ENCODE data around the gene FBXW2.
A peak's percentile ranks its signal among the peaks of the same experiment; 100 is the strongest.

Gene FBXW2

GRCh38 chr9:120730654-120731514 is 62.3 kb downstream of the FBXW2 start:
- no peak for TF ChIP-seq CTCF (conservative IDR thresholded peaks at IDR 0.05; ENCODE audit: low read depth, low read length)
- DNase-seq (ENCODE audit: low read depth): peak; percentile 93

GRCh38 chr9:120729791-120730241 is 63.4 kb downstream of the FBXW2 start:
- no peak for DNase-seq (ENCODE audit: low read depth)
- H3K4me3 ChIP-seq (ENCODE audit: low read depth, low read length): no peak overlapping the region
- peak; percentile 22 for TF ChIP-seq CTCF (conservative IDR thresholded peaks at IDR 0.05; ENCODE audit: low read depth, low read length)

More at GRCh38 chr9:120730654-120731514, 62.3 kb downstream of the FBXW2 start:
- H3K4me3 ChIP-seq (ENCODE audit: low read depth, low read length): no peak overlapping the region

- no peak for TF ChIP-seq CTCF (conservative IDR thresholded peaks at IDR 0.05; ENCODE audit: low read depth, low read length)
- no peak overlapping the region for H3K4me3 ChIP-seq (ENCODE audit: low read depth, low read length)
- no peak for DNase-seq (ENCODE audit: low read depth)
Measured at GRCh38 chr9:120726484-120726883, 66.7 kb downstream of the FBXW2 start.

- no peak overlapping the region for H3K4me3 ChIP-seq (ENCODE audit: low read depth, low read length)
- DNase-seq (ENCODE audit: low read depth): no peak
- TF ChIP-seq CTCF (conservative IDR thresholded peaks at IDR 0.05; ENCODE audit: low read depth, low read length): no peak
Measured at GRCh38 chr9:120725907-120726306, 67.3 kb downstream of the FBXW2 start.

- no peak for TF ChIP-seq CTCF (conservative IDR thresholded peaks at IDR 0.05; ENCODE audit: low read depth, low read length)
- H3K4me3 ChIP-seq (ENCODE audit: low read depth, low read length): no peak overlapping the region
- no peak for DNase-seq (ENCODE audit: low read depth)
Measured at GRCh38 chr9:120724757-120725400, 68.3 kb downstream of the FBXW2 start.

- H3K4me3 ChIP-seq (ENCODE audit: low read depth, low read length): no peak overlapping the region
- peak; percentile 59 for DNase-seq (ENCODE audit: low read depth)
- no peak for TF ChIP-seq CTCF (conservative IDR thresholded peaks at IDR 0.05; ENCODE audit: low read depth, low read length)
Measured at GRCh38 chr9:120723565-120723964, 69.7 kb downstream of the FBXW2 start.
